H1 (cell line): ENCODE measurements around the gene HMCN2. TPM values are rescaled to one million over a fixed set of nuclear protein-coding genes. Genes with fewer than 3 reads are reported as not detected.

Experiments
- CTCF ChIA-PET: fragments of 300-600 bp; sonication (Branson Sonifier 250); formaldehyde crosslinking; loops from one replicate; lab custom pipeline; 2021; ENCODE audit not compliant: partially characterized antibody; lab: Charles Lee
- POLR2A ChIA-PET: fragments of 300-600 bp; sonication (Branson Sonifier 250); formaldehyde crosslinking; loops from one replicate; lab custom pipeline; 2021; ENCODE audit warnings: inconsistent platforms; ENCODE audit not compliant: partially characterized antibody; lab: Charles Lee
- DNase-seq, 2 experiments: peaks; one replicate each; pipeline versions ENCODE4 v3.0.0 to v3.0.0-alpha.2; 2010 to 2022; ENCODE audit warnings: low spot score in 2 of 2, low read depth in 1 of 2, mixed read lengths in 1 of 2
- FAIRE-seq: peaks from 2 replicates; lab custom pipeline; 2011; peaks lifted over from hg19 to GRCh38; lab: Jason Lieb, UNC
- H2AFZ ChIP-seq: 2 replicates; pipeline ENCODE4 v1.8.1; 2012; ENCODE audit warnings: low read length, inconsistent platforms
- H2AK5ac ChIP-seq: 2 replicates; pipeline ENCODE4 v1.6.1; 2013; ENCODE audit warnings: low read depth, low read length
- H2BK120ac ChIP-seq: replicated peaks from 2 replicates; pipeline ENCODE3; 2013; ENCODE audit warnings: low read depth, low read length, inconsistent platforms
- H2BK12ac ChIP-seq: 2 replicates; pipeline ENCODE4 v1.6.1; 2013; ENCODE audit warnings: low read depth, low read length
- H2BK15ac ChIP-seq: 2 replicates; pipeline ENCODE4 v1.6.1; 2013; ENCODE audit warnings: low read length
- H2BK20ac ChIP-seq: 2 replicates; pipeline ENCODE4 v1.6.1; 2013; ENCODE audit warnings: low read length
- H2BK5ac ChIP-seq: 2 replicates; pipeline ENCODE4 v1.6.1; 2013; ENCODE audit warnings: low read depth, low read length
- H3K14ac ChIP-seq: 2 replicates; pipeline ENCODE4 v1.6.1; 2013; ENCODE audit warnings: inconsistent platforms; ENCODE audit not compliant: insufficient read length
- H3K18ac ChIP-seq: 2 replicates; pipeline ENCODE4 v1.6.1; 2013; ENCODE audit warnings: low read length; ENCODE audit errors: extremely low read depth
- H3K23ac ChIP-seq: 2 replicates; pipeline ENCODE4 v1.6.1; 2013; ENCODE audit warnings: inconsistent platforms; ENCODE audit not compliant: insufficient read length
- H3K23me2 ChIP-seq: 2 replicates; pipeline ENCODE4 v1.6.1; 2013; ENCODE audit warnings: low read depth, low read length
- H3K27ac ChIP-seq: 2 replicates; pipeline ENCODE4 v1.6.1; 2011; ENCODE audit warnings: low read depth, low read length, inconsistent platforms
- H3K27me3 ChIP-seq, 4 experiments: replicated peaks in 1 of 4; 1 replicate in 1 of 4; 2 replicates in 3 of 4; pipeline versions ENCODE4 v1.6.1 to v1.8.1; 2011 to 2013; ENCODE audit warnings: low read length in 3 of 4, mild to moderate bottlenecking in 3 of 4, inconsistent platforms in 2 of 4, mixed read lengths in 2 of 4, moderate library complexity in 1 of 4; ENCODE audit not compliant: control insufficient read depth in 3 of 4, insufficient read depth in 3 of 4; ENCODE audit errors: extremely low read depth in 1 of 4
- H3K36me3 ChIP-seq, 4 experiments: 2 replicates each; pipeline versions ENCODE4 v1.6.1 to v1.8.1; 2011 to 2013; ENCODE audit warnings: mild to moderate bottlenecking in 4 of 4, low read length in 3 of 4, moderate library complexity in 2 of 4, control low read depth in 1 of 4, inconsistent platforms in 1 of 4; ENCODE audit not compliant: insufficient read depth in 4 of 4, control insufficient read depth in 2 of 4
- H3K4ac ChIP-seq: replicated peaks from 2 replicates; pipeline ENCODE3; 2013; ENCODE audit warnings: low read length, low read depth, mixed read lengths, inconsistent platforms; ENCODE audit not compliant: insufficient read length
- H3K4me1 ChIP-seq, 4 experiments: replicated peaks in 1 of 4; 1 replicate in 1 of 4; 2 replicates in 3 of 4; pipeline versions ENCODE4 v1.6.1 to v1.8.1; 2011 to 2013; ENCODE audit warnings: low read length in 3 of 4, inconsistent platforms in 2 of 4, mixed read lengths in 1 of 4; ENCODE audit not compliant: insufficient read depth in 4 of 4, control insufficient read depth in 3 of 4
- H3K4me2 ChIP-seq, 2 experiments: 2 replicates each; pipeline versions ENCODE4 v1.6.1 to v1.8.1; 2011 to 2013; ENCODE audit warnings: low read depth in 2 of 2, low read length in 2 of 2, control low read depth in 1 of 2, inconsistent platforms in 1 of 2, mild to moderate bottlenecking in 1 of 2; ENCODE audit not compliant: insufficient read depth in 1 of 2
- H3K4me3 ChIP-seq, 4 experiments: fragments of 200-600, 300-600 bp in 1 of 4; sonication (generic), shearing (Covaris generic), sonication (Bioruptor Twin) in 1 of 4; 2 replicates each; pipeline versions ENCODE4 v1.5.1 to v1.8.1; 2011 to 2016; ENCODE audit warnings: low read length in 4 of 4, low read depth in 3 of 4, control low read depth in 2 of 4, inconsistent platforms in 2 of 4, mild to moderate bottlenecking in 2 of 4, mixed read lengths in 1 of 4, moderate library complexity in 1 of 4; ENCODE audit not compliant: insufficient read depth in 2 of 4; ENCODE audit errors: extremely low read depth in 1 of 4
- H3K56ac ChIP-seq: replicated peaks from 2 replicates; pipeline ENCODE3; 2013; ENCODE audit warnings: low read depth, mild to moderate bottlenecking, mixed read lengths, low read length, inconsistent platforms; ENCODE audit not compliant: insufficient read length
- H3K79me1 ChIP-seq: 2 replicates; pipeline ENCODE4 v1.6.1; 2013; ENCODE audit warnings: low read depth, low read length, control low read depth
- H3K79me2 ChIP-seq, 2 experiments: 2 replicates each; pipeline versions ENCODE4 v1.6.1 to v1.8.1; 2012 to 2013; ENCODE audit warnings: low read length in 2 of 2, mild to moderate bottlenecking in 2 of 2, inconsistent platforms in 1 of 2; ENCODE audit not compliant: insufficient read depth in 2 of 2, control insufficient read depth in 1 of 2
- H3K9ac ChIP-seq, 4 experiments: replicated peaks in 1 of 4; 1 replicate in 1 of 4; 2 replicates in 3 of 4; pipeline versions ENCODE4 v1.6.1 to v1.8.1; 2011 to 2013; ENCODE audit warnings: low read depth in 3 of 4, low read length in 3 of 4, control low read depth in 2 of 4, mild to moderate bottlenecking in 2 of 4, moderate library complexity in 2 of 4, inconsistent platforms in 1 of 4; ENCODE audit errors: extremely low read depth in 1 of 4
- H3K9me3 ChIP-seq, 2 experiments: 2 replicates each; pipeline versions ENCODE4 v1.6.1 to v1.8.1; 2012 to 2013; ENCODE audit warnings: mild to moderate bottlenecking in 2 of 2, moderate library complexity in 2 of 2, control low read depth in 1 of 2, inconsistent platforms in 1 of 2, low read depth in 1 of 2, low read length in 1 of 2, mixed read lengths in 1 of 2; ENCODE audit not compliant: insufficient read depth in 2 of 2
- H4K20me1 ChIP-seq, 2 experiments: replicated peaks in 1 of 2; 2 replicates each; pipeline versions ENCODE3 to v1.8.1; 2011 to 2013; ENCODE audit warnings: inconsistent platforms in 2 of 2, low read length in 2 of 2, mild to moderate bottlenecking in 1 of 2; ENCODE audit not compliant: insufficient read depth in 2 of 2, control insufficient read depth in 1 of 2
- H4K5ac ChIP-seq: 2 replicates; pipeline ENCODE4 v1.6.1; 2013; ENCODE audit warnings: low read length, low read depth, mixed read lengths, inconsistent platforms; ENCODE audit not compliant: insufficient read length
- H4K8ac ChIP-seq: 2 replicates; pipeline ENCODE4 v1.8.0; 2013; ENCODE audit warnings: mild to moderate bottlenecking, moderate library complexity, low read length, inconsistent platforms; ENCODE audit not compliant: insufficient read depth; ENCODE audit errors: extremely low read depth
- H4K91ac ChIP-seq: replicated peaks from 2 replicates; pipeline ENCODE3; 2013; ENCODE audit warnings: low read length, mixed read lengths, inconsistent platforms; ENCODE audit not compliant: insufficient read length
- CTCF ChIP-seq, 3 experiments: IDR thresholded peaks; 1 replicate in 2 of 3; 2 replicates in 1 of 3; pipeline versions ENCODE4 v1.5.1 to v1.6.1; 2011; ENCODE audit warnings: low read length in 3 of 3, mild to moderate bottlenecking in 3 of 3, inconsistent platforms in 2 of 3, low read depth in 1 of 3, moderate library complexity in 1 of 3; ENCODE audit not compliant: insufficient read depth in 1 of 3; ENCODE audit errors: control extremely low read depth in 1 of 3
- RAD21 ChIP-seq, 2 experiments: IDR thresholded peaks in 1 of 2; conservative IDR thresholded peaks in 1 of 2; 2 replicates each; pipeline ENCODE4 v1.6.1; 2011; ENCODE audit warnings: low read depth in 2 of 2, low read length in 2 of 2, improper control_type of control experiment in 1 of 2, inconsistent platforms in 1 of 2, mild to moderate bottlenecking in 1 of 2, moderate library complexity in 1 of 2
- SUZ12 ChIP-seq: fragments of 200-600 bp; sonication (generic); IDR thresholded peaks from 2 replicates; pipeline ENCODE4 v1.6.1; 2012; ENCODE audit warnings: mild to moderate bottlenecking, inconsistent platforms, low read length, moderate library complexity, mixed read lengths
- WGBS, 2 experiments: shearing (Covaris generic) in 1 of 2; methylation state at CpG; one replicate each; pipeline versions ENCODE4 v1.1.6 to v1.1.7; 2013 to 2015; ENCODE audit warnings: low lambda C conversion rate in 2 of 2, mixed read lengths in 2 of 2, inconsistent platforms in 1 of 2, low coverage in 1 of 2, missing lambda C conversion rate in 1 of 2; ENCODE audit not compliant: insufficient replicate concordance in 2 of 2, insufficient coverage in 1 of 2, insufficient read length in 1 of 2; ENCODE audit errors: extremely low coverage in 1 of 2, missing lambda C conversion rate in 1 of 2; 5-methylcytosine and 5-hydroxymethylcytosine counted together
- polyA plus RNA-seq, 7 experiments: library from polyadenylated mRNA; depleted of rRNA in 3 of 7; stranded (reverse) in 5 of 7; unstranded in 2 of 7; fragments of >200 nt in 5 of 7; fragments of 200-250 nt in 2 of 7; gene quantifications; 1 replicate in 5 of 7; 2 replicates in 1 of 7; 4 replicates in 1 of 7; pipeline versions ENCODE4 v1.2.1 to v1.2.3, GENCODE V29; 2011 to 2013; ENCODE audit warnings: missing spikeins in 2 of 7, mixed read lengths in 2 of 7
- total RNA-seq: library from RNA; stranded (reverse); fragmentation: NEBNext Ultra II Directional; extraction: Animal tissue kit (Norgen Biotek cat#: 25700); gene quantifications from 2 replicates; pipeline ENCODE4 v1.2.1, GENCODE V29; 2021

Gene HMCN2
- total and polyA plus RNA-seq, 2 of the 8 experiments (the other 6 are each of a cell fraction or from before 2014, with no cell fraction given), result 5.0 to 9.1 TPM

GRCh38 chr9:130220352-130220751, 45.2 kb upstream of the HMCN2 start:
- Histone ChIP-seq H2BK20ac (no peak overlapping the region), H3K79me2 (no peaks in the 10 kb centered on the region), H4K91ac (no peak overlapping the region), H3K4ac (no peak overlapping the region), H3K56ac (no peak overlapping the region), H3K4me3 (no peak overlapping the region), H4K5ac (no peak overlapping the region), H3K27ac (no peak overlapping the region), H3K23ac (no peak overlapping the region), H2BK15ac (no peak overlapping the region), H3K14ac (no peak overlapping the region), H2AK5ac (no peak overlapping the region), H3K9ac (no peak overlapping the region), H2BK120ac (no peak overlapping the region), H3K27me3 (no peaks in the 10 kb centered on the region), H3K36me3 (peaks cover 0 to 7% (median 2%) of the 10 kb centered on the region in 4 experiments; a peak in 4 of 8 replicates), H2BK5ac (no peak overlapping the region), H4K8ac (no peak overlapping the region), H3K4me1 (peaks cover 0 to 7% (median 0%) of the 10 kb centered on the region in 4 experiments; a peak in 5 of 7 replicates), H2BK12ac (no peak overlapping the region), H2AFZ (no peak overlapping the region), H3K23me2 (no peaks in the 10 kb centered on the region), H3K18ac (no peak overlapping the region), H3K79me1 (peaks cover 5% of the 10 kb centered on the region), H3K9me3 (no peaks in the 10 kb centered on the region), H4K20me1 (peaks cover 0 to 4% of the 10 kb centered on the region in 2 experiments), H3K4me2 (no peak overlapping the region)
- no peak for TF ChIP-seq SUZ12
- TF ChIP-seq CTCF (IDR thresholded peaks at IDR 0.05; ENCODE audit: control extremely low read depth in 1 of 3, insufficient read depth in 1 of 3, low read depth in 1 of 3, low read length in 3 of 3), result peak in 2 of 3 experiments; percentile 10 to 29; a peak in 2 of 4 replicates
- TF ChIP-seq RAD21 (IDR thresholded peaks at IDR 0.05 in 1 of 2, conservative IDR thresholded peaks at IDR 0.05 in 1 of 2; ENCODE audit: low read depth in 2 of 2, low read length in 2 of 2), result peak; percentile 14 to 22; a peak in 2 of 4 replicates
- no peak for DNase-seq
- ChIA-PET POLR2A (interaction anchor here (0.9 kb wide), 1 partner anchor 46 kb away, joined by 3 read pairs; no protein-coding TSS in a partner anchor), CTCF (interaction anchor here (0.6 to 2.6 kb wide), 16 partner anchors 10 to 112 kb away, joined by 3 to 10 read pairs (median 4); no protein-coding TSS in a partner anchor)
- no peak for FAIRE-seq
- WGBS, 2 experiments, result 67% methylated on average over 9 of the region's 9 CpGs; no CpG with 5 or more reads in 1 of the 2 experiments
